Superior temporal gyrus (tissue), 1 donor: ENCODE measurements around the gene RBM10.
A peak's percentile ranks its signal among the peaks of the same experiment; 100 is the strongest.

Experiments
- DNase-seq: peaks from one replicate; pipeline ENCODE4 v3.0.0-alpha.2; 2016; ENCODE audit errors: extremely low spot score

Gene RBM10

GRCh38 chrX:47217121-47217851, 72.3 kb downstream of the RBM10 start:
- DNase-seq = no peak

- DNase-seq = peak; percentile 96
Measured at GRCh38 chrX:47217852-47218279, 72.8 kb downstream of the RBM10 start.

GRCh38 chrX:47218280-47218919, 73.4 kb downstream of the RBM10 start, which contains the start of gene CDK16:
Gene CDK16 (plus strand): TSS chrX:47218681. CDS start chrX:47223558, 4,877 bp downstream.
- DNase-seq = peak; percentile 75

GRCh38 chrX:47218920-47219815, 74.1 kb downstream of the RBM10 start:
- DNase-seq = no peak

- DNase-seq = no peak
Measured at GRCh38 chrX:47221756-47222155, 76.7 kb downstream of the RBM10 start.

- no peak for DNase-seq
Measured at GRCh38 chrX:47222751-47223350, 77.8 kb downstream of the RBM10 start.

- no peak for DNase-seq
Measured at GRCh38 chrX:47223476-47224250, 78.6 kb downstream of the RBM10 start.

GRCh38 chrX:47224266-47224895, 79.4 kb downstream of the RBM10 start:
- no peak for DNase-seq

- DNase-seq = no peak
Measured at GRCh38 chrX:47224896-47225290, 79.9 kb downstream of the RBM10 start.

- DNase-seq = no peak
Measured at GRCh38 chrX:47226071-47226470, 81.0 kb downstream of the RBM10 start.

GRCh38 chrX:47226531-47227333, 81.7 kb downstream of the RBM10 start:
- no peak for DNase-seq

GRCh38 chrX:47227334-47227583, 82.2 kb downstream of the RBM10 start:
- no peak for DNase-seq

GRCh38 chrX:47228550-47229270, 83.7 kb downstream of the RBM10 start:
- no peak for DNase-seq

GRCh38 chrX:47229427-47229826, 84.4 kb downstream of the RBM10 start:
- DNase-seq = no peak

GRCh38 chrX:47230136-47230868, 85.3 kb downstream of the RBM10 start:
- DNase-seq = no peak

GRCh38 chrX:47231167-47231566, 86.1 kb downstream of the RBM10 start:
- DNase-seq = no peak

- DNase-seq = no peak
Measured at GRCh38 chrX:47232197-47232802, 87.3 kb downstream of the RBM10 start.

- DNase-seq = peak; percentile 48
Measured at GRCh38 chrX:47232803-47233332, 87.8 kb downstream of the RBM10 start, which contains the start of gene USP11. Gene USP11 (plus strand): TSS chrX:47233009. CDS start chrX:47233044, 35 bp downstream.
